Measurements from ENCODE around the gene ABHD8.

DNA sequence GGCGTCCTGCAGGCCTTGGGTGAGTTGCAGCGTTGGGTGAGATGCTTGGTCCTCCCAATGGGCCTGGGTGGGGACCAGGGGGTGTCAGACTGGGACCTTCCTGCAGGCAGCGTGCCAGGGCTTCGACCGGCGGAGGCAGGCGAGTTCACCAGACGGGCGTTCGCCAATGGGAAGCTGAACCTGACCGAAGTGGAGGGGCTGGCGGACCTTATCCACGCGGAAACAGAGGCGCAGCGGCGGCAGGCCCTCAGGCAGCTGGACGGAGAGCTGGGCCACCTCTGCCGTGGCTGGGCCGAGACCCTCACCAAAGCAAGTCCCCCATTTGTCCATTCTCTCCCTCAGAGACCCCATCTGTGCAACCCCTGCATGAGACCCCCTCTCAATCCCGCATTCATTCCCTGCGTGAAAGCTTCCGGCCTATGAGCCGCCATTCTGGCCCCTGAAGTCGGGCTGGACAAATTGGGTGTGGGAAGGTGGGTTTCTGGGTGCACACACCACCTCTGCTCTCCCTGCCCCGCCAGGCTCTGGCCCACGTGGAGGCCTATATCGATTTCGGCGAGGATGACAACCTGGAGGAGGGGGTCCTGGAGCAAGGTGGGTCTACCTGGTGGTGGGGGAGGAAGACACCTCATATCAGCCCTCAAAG, 35.3 kb upstream of the ABHD8 start:
- TF ChIP-seq POLR2A (IDR thresholded peaks at IDR 0.05; ENCODE audit: low read length) (no peak), GATA1 (IDR thresholded peaks at IDR 0.05; ENCODE audit: low read depth, low read length) (no peak)
